Neural cell (in vitro differentiated cells): ENCODE results near the gene SLC22A6.

Source experiments
- CTCF ChIP-seq: fragments of 450-650 bp; IDR thresholded peaks from 2 replicates; pipeline ENCODE4 v1.5.1; 2014; ENCODE audit warnings: antibody characterized with exemption, mild to moderate bottlenecking, moderate library complexity; ENCODE audit not compliant: poor library complexity, severe bottlenecking
- EP300 ChIP-seq: fragments of 450-650 bp; conservative IDR thresholded peaks from 2 replicates; pipeline ENCODE4 v1.6.1; 2014; ENCODE audit warnings: antibody characterized with exemption, mild to moderate bottlenecking, moderate library complexity; ENCODE audit not compliant: poor library complexity, severe bottlenecking
- EZH2 ChIP-seq: fragments of 200-600, 300-800 bp; shearing (Covaris generic), sonication (generic); IDR thresholded peaks from 2 replicates; pipeline ENCODE4 v1.6.1; 2014; ENCODE audit warnings: antibody characterized with exemption, low read length, borderline replicate concordance, mild to moderate bottlenecking; ENCODE audit not compliant: insufficient read depth, poor library complexity, severe bottlenecking
- POLR2AphosphoS5 ChIP-seq: IDR thresholded peaks from 2 replicates; pipeline ENCODE4 v1.6.1; 2012
- RAD21 ChIP-seq: fragments of 450-650 bp; conservative IDR thresholded peaks from 2 replicates; pipeline ENCODE4 v1.6.1; 2014; ENCODE audit warnings: antibody characterized with exemption, mild to moderate bottlenecking, moderate library complexity

- TF ChIP-seq CTCF (no peak), EZH2 (no peak), RAD21 (no peak), EP300 (no peak), POLR2AphosphoS5 (no peak)
Measured at GRCh38 chr11:62958547-62959421, 26.0 kb downstream of the SLC22A6 start.
